HFF-Myc (cell line): ENCODE data around the gene RELN.

Experiments used
- DNase-seq: peaks from one replicate; pipeline ENCODE4 v3.0.0-alpha.2; 2011; ENCODE audit warnings: low read depth; ENCODE audit errors: extremely low read depth
- H3K4me3 ChIP-seq: replicated peaks from 2 replicates; pipeline ENCODE4 v1.5.1; 2011; ENCODE audit warnings: low read depth, mild to moderate bottlenecking, control low read depth, low read length
- TF ChIP-seq, protein P1 (sequence below): IDR thresholded peaks from 2 replicates; pipeline ENCODE4 v1.5.1; 2012; ENCODE audit warnings: mild to moderate bottlenecking, low read depth, low read length, control low read depth; ENCODE audit errors: missing control alignments

The RELN gene

GRCh38 chr7:103936558-103936957, 52.9 kb downstream of the RELN start:
- no peak overlapping the region for H3K4me3 ChIP-seq
- no peak for DNase-seq
- TF ChIP-seq, protein P1, sequence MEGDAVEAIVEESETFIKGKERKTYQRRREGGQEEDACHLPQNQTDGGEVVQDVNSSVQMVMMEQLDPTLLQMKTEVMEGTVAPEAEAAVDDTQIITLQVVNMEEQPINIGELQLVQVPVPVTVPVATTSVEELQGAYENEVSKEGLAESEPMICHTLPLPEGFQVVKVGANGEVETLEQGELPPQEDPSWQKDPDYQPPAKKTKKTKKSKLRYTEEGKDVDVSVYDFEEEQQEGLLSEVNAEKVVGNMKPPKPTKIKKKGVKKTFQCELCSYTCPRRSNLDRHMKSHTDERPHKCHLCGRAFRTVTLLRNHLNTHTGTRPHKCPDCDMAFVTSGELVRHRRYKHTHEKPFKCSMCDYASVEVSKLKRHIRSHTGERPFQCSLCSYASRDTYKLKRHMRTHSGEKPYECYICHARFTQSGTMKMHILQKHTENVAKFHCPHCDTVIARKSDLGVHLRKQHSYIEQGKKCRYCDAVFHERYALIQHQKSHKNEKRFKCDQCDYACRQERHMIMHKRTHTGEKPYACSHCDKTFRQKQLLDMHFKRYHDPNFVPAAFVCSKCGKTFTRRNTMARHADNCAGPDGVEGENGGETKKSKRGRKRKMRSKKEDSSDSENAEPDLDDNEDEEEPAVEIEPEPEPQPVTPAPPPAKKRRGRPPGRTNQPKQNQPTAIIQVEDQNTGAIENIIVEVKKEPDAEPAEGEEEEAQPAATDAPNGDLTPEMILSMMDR: no peak

- no peak for DNase-seq
- TF ChIP-seq, protein P1: no peak
- no peak overlapping the region for H3K4me3 ChIP-seq
Measured at GRCh38 chr7:103934508-103934907, 55.0 kb downstream of the RELN start.

DNA sequence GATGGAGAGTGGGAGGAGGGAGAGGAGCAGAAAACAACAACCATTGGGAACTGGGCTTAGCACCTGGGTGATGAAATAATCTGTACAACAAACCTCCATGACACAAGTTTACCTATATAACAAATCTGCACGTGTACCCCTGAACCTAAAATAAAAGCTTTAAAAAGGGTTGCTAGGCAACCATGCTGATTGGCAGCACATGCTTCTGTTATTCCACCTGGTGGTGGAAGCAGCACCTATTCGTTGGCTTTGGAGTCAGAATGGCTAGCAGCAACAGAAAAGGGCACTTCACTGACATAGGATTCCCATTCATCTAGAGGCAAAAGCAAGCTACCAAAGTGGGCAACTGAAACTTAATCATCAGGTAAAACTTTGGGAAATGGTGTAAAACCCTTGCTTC, 57.1 kb downstream of the RELN start:
- TF ChIP-seq, protein P1: no peak
- no peak overlapping the region for H3K4me3 ChIP-seq
- no peak for DNase-seq

DNA sequence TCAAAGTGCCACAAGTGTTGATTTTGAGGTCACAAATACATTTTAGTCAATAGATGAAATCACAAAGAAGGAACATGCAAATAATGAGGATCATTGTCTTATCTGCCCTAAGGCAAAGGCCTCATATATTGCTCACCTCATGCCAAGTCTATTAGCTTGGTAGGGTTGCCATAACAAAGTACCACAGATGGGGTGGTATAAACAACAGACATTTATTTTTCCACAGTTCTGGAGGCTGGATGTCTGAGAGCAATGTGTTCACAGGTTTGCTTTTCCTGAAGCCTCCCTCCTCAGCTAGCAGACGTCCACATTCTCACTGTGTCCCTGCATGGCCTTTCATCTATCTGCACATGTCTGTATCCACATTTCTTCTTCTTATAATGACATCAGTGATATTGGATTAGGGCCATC, 59.6 kb downstream of the RELN start:
- DNase-seq: no peak
- TF ChIP-seq, protein P1: no peak
- H3K4me3 ChIP-seq: no peak overlapping the region

- TF ChIP-seq, protein P1: no peak
- no peak overlapping the region for H3K4me3 ChIP-seq
- DNase-seq: no peak
Measured at GRCh38 chr7:103928581-103928980, 60.9 kb downstream of the RELN start.

- DNase-seq: no peak
- TF ChIP-seq, protein P1: no peak
- H3K4me3 ChIP-seq: no peak overlapping the region
Measured at GRCh38 chr7:103924184-103924583, 65.3 kb downstream of the RELN start.

DNA sequence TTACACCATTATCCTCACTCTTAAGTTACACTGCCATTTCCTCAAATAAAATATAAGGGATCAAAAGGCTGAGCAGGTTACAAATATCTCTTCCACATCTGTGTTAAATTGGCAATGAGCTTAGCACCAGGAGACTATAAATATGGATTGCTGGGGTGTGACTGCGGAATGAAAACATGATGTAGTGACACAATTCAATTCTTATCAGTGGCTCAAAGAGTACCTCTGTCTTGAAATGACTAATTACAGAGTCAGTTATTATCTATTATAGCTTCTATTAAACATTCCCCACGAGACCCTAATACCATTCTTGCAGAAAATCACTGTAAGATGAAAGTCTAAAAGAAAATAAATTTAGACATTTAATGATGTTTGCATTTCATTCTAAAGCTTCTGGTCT, 67.1 kb downstream of the RELN start:
- H3K4me3 ChIP-seq: no peak overlapping the region
- TF ChIP-seq, protein P1: no peak
- DNase-seq: no peak
